H1 (cell line): ENCODE measurements around the gene ELMO1. TPM values are rescaled to one million over a fixed set of nuclear protein-coding genes. Genes with fewer than 3 reads are reported as not detected.
"Not testable (repeated sequence)": the region's sequence is repeated elsewhere in the genome, so short reads cannot be mapped to it uniquely, and the experiment has no call there.

Source experiments
- CTCF ChIA-PET: fragments of 300-600 bp; sonication (Branson Sonifier 250); formaldehyde crosslinking; loops from one replicate; lab custom pipeline; 2021; ENCODE audit not compliant: partially characterized antibody; lab: Charles Lee
- POLR2A ChIA-PET: fragments of 300-600 bp; sonication (Branson Sonifier 250); formaldehyde crosslinking; loops from one replicate; lab custom pipeline; 2021; ENCODE audit warnings: inconsistent platforms; ENCODE audit not compliant: partially characterized antibody; lab: Charles Lee
- DNase-seq, 2 experiments: peaks; one replicate each; pipeline versions ENCODE4 v3.0.0 to v3.0.0-alpha.2; 2010 to 2022; ENCODE audit warnings: low spot score in 2 of 2, low read depth in 1 of 2, mixed read lengths in 1 of 2
- FAIRE-seq: peaks from 2 replicates; lab custom pipeline; 2011; peaks lifted over from hg19 to GRCh38; lab: Jason Lieb, UNC
- H2AFZ ChIP-seq: 2 replicates; pipeline ENCODE4 v1.8.1; 2012; ENCODE audit warnings: low read length, inconsistent platforms
- H2AK5ac ChIP-seq: 2 replicates; pipeline ENCODE4 v1.6.1; 2013; ENCODE audit warnings: low read depth, low read length
- H2BK120ac ChIP-seq: replicated peaks from 2 replicates; pipeline ENCODE3; 2013; ENCODE audit warnings: low read depth, low read length, inconsistent platforms
- H2BK12ac ChIP-seq: 2 replicates; pipeline ENCODE4 v1.6.1; 2013; ENCODE audit warnings: low read depth, low read length
- H2BK15ac ChIP-seq: 2 replicates; pipeline ENCODE4 v1.6.1; 2013; ENCODE audit warnings: low read length
- H2BK20ac ChIP-seq: 2 replicates; pipeline ENCODE4 v1.6.1; 2013; ENCODE audit warnings: low read length
- H2BK5ac ChIP-seq: 2 replicates; pipeline ENCODE4 v1.6.1; 2013; ENCODE audit warnings: low read depth, low read length
- H3K14ac ChIP-seq: 2 replicates; pipeline ENCODE4 v1.6.1; 2013; ENCODE audit warnings: inconsistent platforms; ENCODE audit not compliant: insufficient read length
- H3K18ac ChIP-seq: 2 replicates; pipeline ENCODE4 v1.6.1; 2013; ENCODE audit warnings: low read length; ENCODE audit errors: extremely low read depth
- H3K23ac ChIP-seq: 2 replicates; pipeline ENCODE4 v1.6.1; 2013; ENCODE audit warnings: inconsistent platforms; ENCODE audit not compliant: insufficient read length
- H3K23me2 ChIP-seq: 2 replicates; pipeline ENCODE4 v1.6.1; 2013; ENCODE audit warnings: low read depth, low read length
- H3K27ac ChIP-seq: 2 replicates; pipeline ENCODE4 v1.6.1; 2011; ENCODE audit warnings: low read depth, low read length, inconsistent platforms
- H3K27me3 ChIP-seq, 4 experiments: replicated peaks in 1 of 4; 1 replicate in 1 of 4; 2 replicates in 3 of 4; pipeline versions ENCODE4 v1.6.1 to v1.8.1; 2011 to 2013; ENCODE audit warnings: low read length in 3 of 4, mild to moderate bottlenecking in 3 of 4, inconsistent platforms in 2 of 4, mixed read lengths in 2 of 4, moderate library complexity in 1 of 4; ENCODE audit not compliant: control insufficient read depth in 3 of 4, insufficient read depth in 3 of 4; ENCODE audit errors: extremely low read depth in 1 of 4
- H3K36me3 ChIP-seq, 4 experiments: 2 replicates each; pipeline versions ENCODE4 v1.6.1 to v1.8.1; 2011 to 2013; ENCODE audit warnings: mild to moderate bottlenecking in 4 of 4, low read length in 3 of 4, moderate library complexity in 2 of 4, control low read depth in 1 of 4, inconsistent platforms in 1 of 4; ENCODE audit not compliant: insufficient read depth in 4 of 4, control insufficient read depth in 2 of 4
- H3K4ac ChIP-seq: replicated peaks from 2 replicates; pipeline ENCODE3; 2013; ENCODE audit warnings: low read length, low read depth, mixed read lengths, inconsistent platforms; ENCODE audit not compliant: insufficient read length
- H3K4me1 ChIP-seq, 4 experiments: replicated peaks in 1 of 4; 1 replicate in 1 of 4; 2 replicates in 3 of 4; pipeline versions ENCODE4 v1.6.1 to v1.8.1; 2011 to 2013; ENCODE audit warnings: low read length in 3 of 4, inconsistent platforms in 2 of 4, mixed read lengths in 1 of 4; ENCODE audit not compliant: insufficient read depth in 4 of 4, control insufficient read depth in 3 of 4
- H3K4me2 ChIP-seq, 2 experiments: 2 replicates each; pipeline versions ENCODE4 v1.6.1 to v1.8.1; 2011 to 2013; ENCODE audit warnings: low read depth in 2 of 2, low read length in 2 of 2, control low read depth in 1 of 2, inconsistent platforms in 1 of 2, mild to moderate bottlenecking in 1 of 2; ENCODE audit not compliant: insufficient read depth in 1 of 2
- H3K4me3 ChIP-seq, 4 experiments: fragments of 200-600, 300-600 bp in 1 of 4; sonication (generic), shearing (Covaris generic), sonication (Bioruptor Twin) in 1 of 4; 2 replicates each; pipeline versions ENCODE4 v1.5.1 to v1.8.1; 2011 to 2016; ENCODE audit warnings: low read length in 4 of 4, low read depth in 3 of 4, control low read depth in 2 of 4, inconsistent platforms in 2 of 4, mild to moderate bottlenecking in 2 of 4, mixed read lengths in 1 of 4, moderate library complexity in 1 of 4; ENCODE audit not compliant: insufficient read depth in 2 of 4; ENCODE audit errors: extremely low read depth in 1 of 4
- H3K56ac ChIP-seq: replicated peaks from 2 replicates; pipeline ENCODE3; 2013; ENCODE audit warnings: low read depth, mild to moderate bottlenecking, mixed read lengths, low read length, inconsistent platforms; ENCODE audit not compliant: insufficient read length
- H3K79me1 ChIP-seq: 2 replicates; pipeline ENCODE4 v1.6.1; 2013; ENCODE audit warnings: low read depth, low read length, control low read depth
- H3K79me2 ChIP-seq, 2 experiments: 2 replicates each; pipeline versions ENCODE4 v1.6.1 to v1.8.1; 2012 to 2013; ENCODE audit warnings: low read length in 2 of 2, mild to moderate bottlenecking in 2 of 2, inconsistent platforms in 1 of 2; ENCODE audit not compliant: insufficient read depth in 2 of 2, control insufficient read depth in 1 of 2
- H3K9ac ChIP-seq, 4 experiments: replicated peaks in 1 of 4; 1 replicate in 1 of 4; 2 replicates in 3 of 4; pipeline versions ENCODE4 v1.6.1 to v1.8.1; 2011 to 2013; ENCODE audit warnings: low read depth in 3 of 4, low read length in 3 of 4, control low read depth in 2 of 4, mild to moderate bottlenecking in 2 of 4, moderate library complexity in 2 of 4, inconsistent platforms in 1 of 4; ENCODE audit errors: extremely low read depth in 1 of 4
- H3K9me3 ChIP-seq, 2 experiments: 2 replicates each; pipeline versions ENCODE4 v1.6.1 to v1.8.1; 2012 to 2013; ENCODE audit warnings: mild to moderate bottlenecking in 2 of 2, moderate library complexity in 2 of 2, control low read depth in 1 of 2, inconsistent platforms in 1 of 2, low read depth in 1 of 2, low read length in 1 of 2, mixed read lengths in 1 of 2; ENCODE audit not compliant: insufficient read depth in 2 of 2
- H4K20me1 ChIP-seq, 2 experiments: replicated peaks in 1 of 2; 2 replicates each; pipeline versions ENCODE3 to v1.8.1; 2011 to 2013; ENCODE audit warnings: inconsistent platforms in 2 of 2, low read length in 2 of 2, mild to moderate bottlenecking in 1 of 2; ENCODE audit not compliant: insufficient read depth in 2 of 2, control insufficient read depth in 1 of 2
- H4K5ac ChIP-seq: 2 replicates; pipeline ENCODE4 v1.6.1; 2013; ENCODE audit warnings: low read length, low read depth, mixed read lengths, inconsistent platforms; ENCODE audit not compliant: insufficient read length
- H4K8ac ChIP-seq: 2 replicates; pipeline ENCODE4 v1.8.0; 2013; ENCODE audit warnings: mild to moderate bottlenecking, moderate library complexity, low read length, inconsistent platforms; ENCODE audit not compliant: insufficient read depth; ENCODE audit errors: extremely low read depth
- H4K91ac ChIP-seq: replicated peaks from 2 replicates; pipeline ENCODE3; 2013; ENCODE audit warnings: low read length, mixed read lengths, inconsistent platforms; ENCODE audit not compliant: insufficient read length
- WGBS, 2 experiments: shearing (Covaris generic) in 1 of 2; methylation state at CpG; one replicate each; pipeline versions ENCODE4 v1.1.6 to v1.1.7; 2013 to 2015; ENCODE audit warnings: low lambda C conversion rate in 2 of 2, mixed read lengths in 2 of 2, inconsistent platforms in 1 of 2, low coverage in 1 of 2, missing lambda C conversion rate in 1 of 2; ENCODE audit not compliant: insufficient replicate concordance in 2 of 2, insufficient coverage in 1 of 2, insufficient read length in 1 of 2; ENCODE audit errors: extremely low coverage in 1 of 2, missing lambda C conversion rate in 1 of 2; 5-methylcytosine and 5-hydroxymethylcytosine counted together
- polyA plus RNA-seq, 7 experiments: library from polyadenylated mRNA; depleted of rRNA in 3 of 7; stranded (reverse) in 5 of 7; unstranded in 2 of 7; fragments of >200 nt in 5 of 7; fragments of 200-250 nt in 2 of 7; gene quantifications; 1 replicate in 5 of 7; 2 replicates in 1 of 7; 4 replicates in 1 of 7; pipeline versions ENCODE4 v1.2.1 to v1.2.3, GENCODE V29; 2011 to 2013; ENCODE audit warnings: missing spikeins in 2 of 7, mixed read lengths in 2 of 7
- total RNA-seq: library from RNA; stranded (reverse); fragmentation: NEBNext Ultra II Directional; extraction: Animal tissue kit (Norgen Biotek cat#: 25700); gene quantifications from 2 replicates; pipeline ENCODE4 v1.2.1, GENCODE V29; 2021

The ELMO1 gene
- total and polyA plus RNA-seq, 2 of the 8 experiments (the other 6 are each of a cell fraction or from before 2014, with no cell fraction given), result 18.4 to 21.0 TPM

DNA sequence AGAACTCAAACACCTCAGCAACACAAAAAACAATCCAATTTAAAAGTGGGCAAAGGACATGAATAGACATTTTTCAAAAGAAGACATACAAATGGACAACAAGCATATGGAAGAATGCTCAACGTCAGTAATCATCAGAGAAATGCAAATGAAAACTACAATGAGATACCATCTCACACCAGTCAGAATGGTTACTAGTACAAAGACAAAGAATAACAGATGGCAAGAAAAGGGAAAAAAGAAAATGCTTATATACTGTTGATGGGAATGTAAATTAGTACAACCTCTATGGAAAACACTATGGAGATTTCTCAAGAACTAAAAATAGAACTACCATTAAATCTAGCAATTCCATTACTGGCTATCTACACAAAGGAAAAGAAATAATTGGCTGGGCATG is 314.8 kb downstream of the ELMO1 start:
- H3K4ac ChIP-seq, H3K79me1 ChIP-seq, H3K9ac ChIP-seq, H2BK15ac ChIP-seq, H3K23ac ChIP-seq, H3K4me3 ChIP-seq, H3K56ac ChIP-seq, H2AK5ac ChIP-seq, H3K27me3 ChIP-seq, H4K20me1 ChIP-seq, H2AFZ ChIP-seq, H3K4me1 ChIP-seq, H3K4me2 ChIP-seq, H4K8ac ChIP-seq, H3K36me3 ChIP-seq, POLR2A ChIA-PET, H4K5ac ChIP-seq, H3K18ac ChIP-seq, FAIRE-seq, H3K23me2 ChIP-seq, H3K14ac ChIP-seq, H2BK20ac ChIP-seq, H3K79me2 ChIP-seq, H3K9me3 ChIP-seq, H4K91ac ChIP-seq, H2BK120ac ChIP-seq, DNase-seq, H2BK5ac ChIP-seq, H3K27ac ChIP-seq, H2BK12ac ChIP-seq: not testable (repeated sequence)
- 100% methylated on average over 1 of the region's 1 CpG; no CpG with 5 or more reads in 1 of the 2 experiments for WGBS, 2 experiments
- CTCF ChIA-PET, result interaction anchor here (1.0 to 1.4 kb wide), 2 partner anchors 12 to 15 kb away, joined by 3 to 4 read pairs; no protein-coding TSS in a partner anchor
